MM.1S (cell line): ENCODE measurements around the gene ANKRD13B.

ENCODE experiments used
- DNase-seq: peaks from one replicate; pipeline ENCODE4 v3.0.0-alpha.2; 2015
- H2AFZ ChIP-seq: fragments of 300-600 bp; sonication (generic); 2 replicates; pipeline ENCODE4 v1.6.0; 2016; ENCODE audit warnings: antibody characterized with exemption, low read length
- H3F3A ChIP-seq: fragments of 300-600 bp; sonication (generic); 2 replicates; pipeline ENCODE4 v1.6.1; 2016; ENCODE audit warnings: mild to moderate bottlenecking, antibody characterized with exemption, low read length, moderate library complexity, mixed read lengths; ENCODE audit not compliant: insufficient read depth
- H3K27ac ChIP-seq: fragments of 300-600 bp; sonication (generic); 2 replicates; pipeline ENCODE4 v1.5.1; 2016; ENCODE audit warnings: mild to moderate bottlenecking, low read length
- H3K27me3 ChIP-seq: fragments of 300-600 bp; sonication (generic); replicated peaks from 2 replicates; pipeline ENCODE4 v1.6.0; 2016; ENCODE audit warnings: low read length; ENCODE audit not compliant: insufficient read depth
- H3K36me3 ChIP-seq: fragments of 300-600 bp; sonication (generic); replicated peaks from 2 replicates; pipeline ENCODE4 v1.6.1; 2016; ENCODE audit warnings: mild to moderate bottlenecking, low read length, mixed read lengths; ENCODE audit not compliant: insufficient read depth
- H3K4me1 ChIP-seq: fragments of 300-600 bp; sonication (generic); 2 replicates; pipeline ENCODE4 v1.6.1; 2016; ENCODE audit warnings: low read length, mixed read lengths
- H3K4me2 ChIP-seq: fragments of 300-600 bp; sonication (generic); 2 replicates; pipeline ENCODE4 v1.6.0; 2016; ENCODE audit warnings: low read depth, low read length
- H3K4me3 ChIP-seq: fragments of 300-600 bp; sonication (generic); 2 replicates; pipeline ENCODE4 v1.5.1; 2016; ENCODE audit warnings: low read length, mixed read lengths
- H3K79me2 ChIP-seq: fragments of 300-600 bp; sonication (generic); 2 replicates; pipeline ENCODE4 v1.6.1; 2016; ENCODE audit warnings: mixed run types, low read length, mixed read lengths
- H3K9ac ChIP-seq: fragments of 300-600 bp; sonication (generic); 2 replicates; pipeline ENCODE4 v1.6.1; 2016; ENCODE audit warnings: low read length, mixed read lengths
- H3K9me2 ChIP-seq: fragments of 300-600 bp; sonication (generic); replicated peaks from 2 replicates; pipeline ENCODE4 v1.6.1; 2016; ENCODE audit warnings: mild to moderate bottlenecking, low read length, mixed read lengths; ENCODE audit not compliant: insufficient read depth
- H3K9me3 ChIP-seq: fragments of 300-600 bp; sonication (generic); replicated peaks from 2 replicates; pipeline ENCODE4 v1.6.1; 2016; ENCODE audit warnings: mild to moderate bottlenecking, low read length, mixed read lengths; ENCODE audit not compliant: insufficient read depth
- H4K20me1 ChIP-seq: fragments of 300-600 bp; sonication (generic); 2 replicates; pipeline ENCODE4 v1.6.1; 2016; ENCODE audit warnings: mild to moderate bottlenecking, low read length, moderate library complexity, mixed read lengths; ENCODE audit not compliant: insufficient read depth
- EZH2 ChIP-seq: fragments of 300-600 bp; sonication (generic); optimal IDR thresholded peaks from 2 replicates; pipeline ENCODE3; 2017; ENCODE audit warnings: low read depth, mild to moderate bottlenecking, antibody characterized with exemption, low read length, mixed read lengths
- EZH2phosphoT487 ChIP-seq: fragments of 300-600 bp; sonication (generic); IDR thresholded peaks from 2 replicates; pipeline ENCODE4 v1.6.1; 2018; ENCODE audit warnings: antibody characterized with exemption, low read length
- TF ChIP-seq, protein P1 (sequence below): fragments of 300-600 bp; sonication (generic); IDR thresholded peaks from 2 replicates; pipeline ENCODE4 v1.5.1; 2016; ENCODE audit warnings: antibody characterized with exemption, low read length, mixed read lengths

ANKRD13B gene

DNA sequence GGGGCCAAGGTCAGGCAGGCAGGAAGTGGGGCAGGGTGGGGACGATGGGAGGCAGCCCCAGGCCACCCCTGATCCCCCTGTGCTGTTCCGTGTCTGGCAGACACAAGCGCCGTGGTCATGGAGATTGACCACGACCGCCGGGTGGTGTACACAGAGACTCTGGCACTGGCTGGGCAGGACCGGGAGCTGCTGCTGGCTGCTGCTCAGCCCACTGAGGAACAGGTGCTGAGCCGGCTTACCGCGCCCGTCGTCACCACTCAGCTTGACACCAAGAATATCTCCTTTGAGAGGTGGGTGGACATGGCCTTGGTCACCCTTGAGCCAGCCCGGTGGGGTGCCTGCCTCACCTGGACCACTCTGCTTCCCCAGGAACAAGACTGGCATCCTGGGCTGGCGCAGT is 16.1 kb downstream of the ANKRD13B start:
- Histone ChIP-seq H3K4me2 (no peak overlapping the region), H3F3A (no peaks in the 10 kb centered on the region), H3K27me3 (no peaks in the 10 kb centered on the region), H4K20me1 (no peaks in the 10 kb centered on the region), H3K9me3 (no peaks in the 10 kb centered on the region), H3K4me1 (0 out of 2 replicates have a peak, but pooled peaks cover 3% of the 10 kb centered on the region), H3K79me2 (no peaks in the 10 kb centered on the region), H3K9ac (no peak overlapping the region), H3K9me2 (no peaks in the 10 kb centered on the region), H3K36me3 (no peaks in the 10 kb centered on the region), H3K27ac (no peak overlapping the region), H3K4me3 (no peak overlapping the region), H2AFZ (no peak overlapping the region)
- DNase-seq: no peak
- TF ChIP-seq EZH2phosphoT487: no peak
- TF ChIP-seq, protein P1, sequence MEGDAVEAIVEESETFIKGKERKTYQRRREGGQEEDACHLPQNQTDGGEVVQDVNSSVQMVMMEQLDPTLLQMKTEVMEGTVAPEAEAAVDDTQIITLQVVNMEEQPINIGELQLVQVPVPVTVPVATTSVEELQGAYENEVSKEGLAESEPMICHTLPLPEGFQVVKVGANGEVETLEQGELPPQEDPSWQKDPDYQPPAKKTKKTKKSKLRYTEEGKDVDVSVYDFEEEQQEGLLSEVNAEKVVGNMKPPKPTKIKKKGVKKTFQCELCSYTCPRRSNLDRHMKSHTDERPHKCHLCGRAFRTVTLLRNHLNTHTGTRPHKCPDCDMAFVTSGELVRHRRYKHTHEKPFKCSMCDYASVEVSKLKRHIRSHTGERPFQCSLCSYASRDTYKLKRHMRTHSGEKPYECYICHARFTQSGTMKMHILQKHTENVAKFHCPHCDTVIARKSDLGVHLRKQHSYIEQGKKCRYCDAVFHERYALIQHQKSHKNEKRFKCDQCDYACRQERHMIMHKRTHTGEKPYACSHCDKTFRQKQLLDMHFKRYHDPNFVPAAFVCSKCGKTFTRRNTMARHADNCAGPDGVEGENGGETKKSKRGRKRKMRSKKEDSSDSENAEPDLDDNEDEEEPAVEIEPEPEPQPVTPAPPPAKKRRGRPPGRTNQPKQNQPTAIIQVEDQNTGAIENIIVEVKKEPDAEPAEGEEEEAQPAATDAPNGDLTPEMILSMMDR: no peak
- no peak for TF ChIP-seq EZH2

DNA sequence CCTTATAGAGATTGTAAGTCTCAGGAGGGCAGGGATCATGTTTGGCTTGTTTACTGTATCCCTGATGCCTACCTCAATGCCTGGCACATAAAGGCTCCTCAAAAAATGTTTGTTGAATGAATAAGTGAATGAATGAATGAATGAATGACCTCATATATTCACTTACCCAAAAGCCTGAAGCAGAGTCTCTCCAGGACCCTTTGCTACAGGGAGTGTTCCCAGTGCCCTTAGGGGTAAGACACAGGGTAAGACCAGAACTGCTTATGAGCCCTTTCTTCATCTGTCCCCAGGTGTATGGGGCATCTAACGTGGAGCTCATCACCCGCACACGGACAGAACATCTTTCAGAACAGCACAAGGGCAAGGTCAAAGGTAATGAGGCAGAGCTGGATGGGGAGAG is 17.5 kb downstream of the ANKRD13B start:
- no peaks in the 10 kb centered on the region for H3K36me3 ChIP-seq
- H3K4me1 ChIP-seq: peaks cover 13% of the 10 kb centered on the region; the same call in 1 of the 2 replicates
- H3K9me3 ChIP-seq: no peaks in the 10 kb centered on the region
- H4K20me1 ChIP-seq: no peaks in the 10 kb centered on the region
- TF ChIP-seq EZH2phosphoT487 (no peak), EZH2 (no peak)
- TF ChIP-seq, protein P1: no peak
- H3K27ac ChIP-seq: no peak overlapping the region
- no peaks in the 10 kb centered on the region for H3F3A ChIP-seq
- no peak overlapping the region for H2AFZ ChIP-seq
- H3K4me2 ChIP-seq: no peak overlapping the region
- H3K9me2 ChIP-seq: no peaks in the 10 kb centered on the region
- no peak for DNase-seq
- no peak overlapping the region for H3K9ac ChIP-seq
- H3K4me3 ChIP-seq: no peak overlapping the region
- no peaks in the 10 kb centered on the region for H3K79me2 ChIP-seq
- peaks cover 4% of the 10 kb centered on the region; the same call in 1 of the 2 replicates for H3K27me3 ChIP-seq

DNA sequence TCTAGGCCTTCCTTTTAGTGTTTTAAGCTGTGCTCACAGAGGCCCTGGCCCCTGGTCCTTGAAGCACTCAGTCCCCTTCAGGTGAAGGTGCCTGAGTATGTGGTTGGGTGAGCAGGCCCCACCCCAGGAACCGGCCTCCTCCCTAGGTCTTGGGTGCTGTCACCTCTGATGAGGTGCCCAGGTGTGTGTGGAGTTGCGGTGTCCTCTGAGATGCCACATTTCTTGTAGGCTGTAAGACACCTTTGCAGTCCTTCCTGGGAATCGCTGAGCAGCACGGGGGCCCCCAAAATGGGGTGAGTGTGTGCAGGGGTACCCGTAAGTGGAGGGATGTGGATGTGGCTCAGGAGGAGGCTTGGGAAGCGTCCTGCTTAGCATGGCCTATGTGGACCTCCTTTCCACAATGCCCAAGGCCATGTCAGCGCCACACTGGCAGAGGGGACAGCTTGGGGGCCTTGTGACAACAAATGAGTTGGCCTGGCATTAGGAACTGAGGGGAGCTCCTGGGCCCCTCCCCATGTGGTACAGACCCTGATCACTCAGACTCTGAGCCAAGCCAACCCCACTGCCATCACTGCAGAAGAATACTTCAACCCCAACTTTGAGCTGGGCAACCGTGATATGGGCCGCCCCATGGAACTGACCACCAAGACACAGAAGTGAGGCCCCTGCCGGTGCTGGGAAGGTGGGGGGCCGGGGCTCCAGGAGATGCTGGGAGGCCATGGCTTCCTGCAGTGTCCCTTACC is 18.6 kb downstream of the ANKRD13B start:
- Histone ChIP-seq H2AFZ (no peak overlapping the region), H3K9me3 (no peaks in the 10 kb centered on the region), H3K27me3 (peaks cover 11% of the 10 kb centered on the region), H4K20me1 (no peaks in the 10 kb centered on the region), H3K4me2 (no peak overlapping the region), H3F3A (no peaks in the 10 kb centered on the region), H3K9ac (no peak overlapping the region), H3K9me2 (no peaks in the 10 kb centered on the region), H3K4me3 (no peak overlapping the region), H3K27ac (no peak overlapping the region), H3K79me2 (no peaks in the 10 kb centered on the region), H3K4me1 (peaks cover 23% of the 10 kb centered on the region), H3K36me3 (no peaks in the 10 kb centered on the region)
- no peak for DNase-seq
- TF ChIP-seq EZH2phosphoT487: no peak
- TF ChIP-seq, protein P1: no peak
- TF ChIP-seq EZH2: no peak
